Ovary (tissue), 3 donors: ENCODE results near the gene ST3GAL3.

Source experiments
- EP300 ChIP-seq: sonication (generic); formaldehyde crosslinking; IDR thresholded peaks from one replicate; pipeline ENCODE4 v1.6.1; 2017; ENCODE audit warnings: antibody characterized with exemption
- TF ChIP-seq, protein P1 (sequence below), 3 donors: fragments of 450-650 bp in 2 of 3; fragments of 200-600 bp in 1 of 3; IDR thresholded peaks; one replicate each; pipeline versions ENCODE4 v1.5.1 to v1.8.0; 2016 to 2022; ENCODE audit warnings: antibody characterized with exemption in 3 of 3, mild to moderate bottlenecking in 1 of 3
- donor health status: DM: no; HTN: no; CAD: no.

DNA sequence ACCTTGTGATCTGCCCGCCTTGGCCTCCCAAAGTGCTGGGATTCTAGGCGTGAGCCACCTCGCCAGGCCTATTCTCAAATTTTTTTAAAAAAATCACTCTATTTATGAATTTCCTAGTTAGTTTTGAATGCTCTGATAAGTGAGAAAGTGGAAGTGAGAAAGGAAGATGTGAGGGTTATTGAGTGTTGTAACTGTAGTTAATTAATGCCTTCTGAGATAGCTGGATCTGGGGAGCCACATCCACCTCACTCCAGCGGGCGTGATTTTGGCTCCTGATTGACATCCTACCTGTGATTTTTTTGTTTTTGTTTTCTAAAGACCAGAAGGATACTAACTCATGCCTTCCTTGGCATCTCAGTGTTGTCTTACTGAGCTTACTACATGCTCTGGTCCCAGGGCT lies 65.6 kb downstream of the ST3GAL3 start:
- TF ChIP-seq, protein P1, sequence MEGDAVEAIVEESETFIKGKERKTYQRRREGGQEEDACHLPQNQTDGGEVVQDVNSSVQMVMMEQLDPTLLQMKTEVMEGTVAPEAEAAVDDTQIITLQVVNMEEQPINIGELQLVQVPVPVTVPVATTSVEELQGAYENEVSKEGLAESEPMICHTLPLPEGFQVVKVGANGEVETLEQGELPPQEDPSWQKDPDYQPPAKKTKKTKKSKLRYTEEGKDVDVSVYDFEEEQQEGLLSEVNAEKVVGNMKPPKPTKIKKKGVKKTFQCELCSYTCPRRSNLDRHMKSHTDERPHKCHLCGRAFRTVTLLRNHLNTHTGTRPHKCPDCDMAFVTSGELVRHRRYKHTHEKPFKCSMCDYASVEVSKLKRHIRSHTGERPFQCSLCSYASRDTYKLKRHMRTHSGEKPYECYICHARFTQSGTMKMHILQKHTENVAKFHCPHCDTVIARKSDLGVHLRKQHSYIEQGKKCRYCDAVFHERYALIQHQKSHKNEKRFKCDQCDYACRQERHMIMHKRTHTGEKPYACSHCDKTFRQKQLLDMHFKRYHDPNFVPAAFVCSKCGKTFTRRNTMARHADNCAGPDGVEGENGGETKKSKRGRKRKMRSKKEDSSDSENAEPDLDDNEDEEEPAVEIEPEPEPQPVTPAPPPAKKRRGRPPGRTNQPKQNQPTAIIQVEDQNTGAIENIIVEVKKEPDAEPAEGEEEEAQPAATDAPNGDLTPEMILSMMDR (IDR thresholded peaks at IDR 0.05) = no peak
- TF ChIP-seq EP300 = no peak
